Pancreas (tissue), 10 donors: Measurements from ENCODE around the gene MYOG. TPM values are rescaled to one million over a fixed set of nuclear protein-coding genes. Genes with fewer than 3 reads are reported as not detected.

Experiments used
- ATAC-seq, 4 donors: fragments of 200-7000 bp; cut with Tn5 transposase; one replicate each; pipeline versions ENCODE4 v1.8.0 to v1.9.1; 2020; ENCODE audit warnings: mild to moderate bottlenecking in 4 of 4, moderate library complexity in 4 of 4
- DNase-seq, 6 donors: peaks; one replicate each; pipeline ENCODE4 v3.0.0-alpha.2; 2020
- FAIRE-seq: peaks from 2 replicates; lab custom pipeline; 2012; peaks lifted over from hg19 to GRCh38; lab: Jason Lieb, UNC
- H3K27ac ChIP-seq, 4 donors: fragments of 200-600 bp; sonication (generic); 1 replicate in 3 of 4; 2 replicates in 1 of 4; pipeline versions ENCODE4 v1.5.0 to v1.8.0; 2020
- H3K27me3 ChIP-seq, 4 donors: fragments of 200-600 bp; one replicate each; pipeline ENCODE4 v1.8.0; 2021
- H3K36me3 ChIP-seq, 3 donors: fragments of 200-600 bp; sonication (generic) in 1 of 3; one replicate each; pipeline versions ENCODE4 v1.5.0 to v1.8.0; 2020 to 2021
- H3K4me1 ChIP-seq, 3 donors: fragments of 200-600 bp; one replicate each; pipeline ENCODE4 v1.8.0; 2021
- H3K4me3 ChIP-seq, 4 donors: fragments of 200-600 bp; sonication (generic) in 2 of 4; one replicate each; pipeline versions ENCODE4 v1.5.0 to v1.8.0; 2020 to 2021
- H3K9me3 ChIP-seq, 4 donors: fragments of 200-600 bp; one replicate each; pipeline ENCODE4 v1.8.0; 2021
- CTCF ChIP-seq, 4 donors: fragments of 200-600 bp; sonication (generic) in 3 of 4; IDR thresholded peaks; one replicate each; pipeline versions ENCODE4 v1.5.0 to v1.8.0; 2021; ENCODE audit warnings: antibody characterized with exemption in 4 of 4
- whole genome bisulfite sequencing, 2 donors: extraction: QIAGEN DNeasy Blood & Tissue Kit; methylation state at CpG; one replicate each; pipeline ENCODE4 v1.1.7; 2013; 5-methylcytosine and 5-hydroxymethylcytosine counted together
- intact Hi-C, 3 donors: fragments of 100-400 bp; cut with DNase I; formaldehyde crosslinking; loops; one replicate each; pipeline versions ENCODE4 v1.11.1 to v1.14.2; 2022
- polyA plus RNA-seq, 2 donors: library from polyadenylated mRNA; stranded (reverse); fragments of 200-250 nt; gene quantifications; one replicate each; pipeline ENCODE4 v1.2.3, GENCODE V29; 2013
- total RNA-seq, 6 donors: library from RNA; stranded (reverse); fragmentation: NEBNext Ultra II Directional in 4 of 6; extraction: Animal tissue kit (Norgen Biotek cat#: 25700) in 4 of 6; gene quantifications; one replicate each; pipeline versions ENCODE4 v1.2.1 to v1.2.4, GENCODE V29; 2021 to 2023
- donor health status: healthy with polysubstance abuse.
- donor health status: DM: no; HTN: no; CAD: no; lungs with moderate emphysema.
- donor health status: DM: no; HTN: no; CAD: no.
- donor health status: control.
- donor health status: control.
- donor health status: Bipolar disorder and iron deficiency.
- donor health status: DM: yes; HTN: yes; CAD: no.
- donor health status: DM: no; HTN: no; CAD: no.
- donor health status: DM: no; HTN: no; CAD: no.
- donor health status: DM: yes; HTN: yes; CAD: no.

MYOG gene
- total and polyA plus RNA-seq, 8 donors = 0.07 TPM; not detected in 7

GRCh38 chr1:203122159-203122558 lies 36.3 kb upstream of the MYOG start:
- TF ChIP-seq CTCF (IDR thresholded peaks at IDR 0.05) = no peak
- intact Hi-C loops = loop anchor here in 2 of 3 donors (5.0 kb wide), 2 partner anchors 50 to 95 kb away; no protein-coding TSS in a partner anchor
- no peak for DNase-seq
- no peaks in the 10 kb centered on the region for H3K9me3 ChIP-seq
- no peak overlapping the region for H3K4me3 ChIP-seq
- FAIRE-seq = no peak
- H3K4me1 ChIP-seq = peaks cover 0 to 5% (median 3%) of the 10 kb centered on the region in 3 donors
- no peak for ATAC-seq
- 83 to 88% methylated on average over 2 of the region's 2 CpGs for WGBS, 2 donors
- no peaks in the 10 kb centered on the region for H3K36me3 ChIP-seq
- no peak overlapping the region for H3K27ac ChIP-seq
- peaks cover 0 to 6% (median 0%) of the 10 kb centered on the region in 4 donors for H3K27me3 ChIP-seq

GRCh38 chr1:203121186-203122015 lies 35.6 kb upstream of the MYOG start:
- 55 to 76% methylated on average over 11 of the region's 11 CpGs for WGBS, 2 donors
- DNase-seq = no peak
- Histone ChIP-seq H3K9me3 (no peaks in the 10 kb centered on the region), H3K36me3 (no peaks in the 10 kb centered on the region), H3K27ac (no peak overlapping the region), H3K27me3 (peaks cover 0 to 6% (median 0%) of the 10 kb centered on the region in 4 donors), H3K4me1 (peaks cover 0 to 3% (median 0%) of the 10 kb centered on the region in 3 donors), H3K4me3 (no peak overlapping the region)
- ATAC-seq = no peak
- intact Hi-C loops = loop anchor here in 2 of 3 donors (5.0 kb wide), 2 partner anchors 51 to 96 kb away; no protein-coding TSS in a partner anchor
- no peak for FAIRE-seq
- TF ChIP-seq CTCF (IDR thresholded peaks at IDR 0.05) = no peak

- intact Hi-C loops = loop anchor here in 2 of 3 donors (5.0 kb wide), 2 partner anchors 52 to 97 kb away; no protein-coding TSS in a partner anchor
- TF ChIP-seq CTCF (IDR thresholded peaks at IDR 0.05) = no peak
- Histone ChIP-seq H3K36me3 (no peaks in the 10 kb centered on the region), H3K27me3 (peaks cover 0 to 6% (median 0%) of the 10 kb centered on the region in 4 donors), H3K4me1 (peaks cover 0 to 3% (median 0%) of the 10 kb centered on the region in 3 donors), H3K4me3 (no peak overlapping the region), H3K27ac (no peak overlapping the region), H3K9me3 (no peaks in the 10 kb centered on the region)
- no peak for ATAC-seq
- FAIRE-seq = no peak
- WGBS, 2 donors = 67 to 78% methylated on average over 7 of the region's 7 CpGs
- no peak for DNase-seq
These were observed 34.7 kb upstream of the MYOG start for GRCh38 chr1:203120325-203121153.

- intact Hi-C loops = loop anchor here in 1 of 3 donors (5.0 kb wide), 1 partner anchor 99 kb away; no protein-coding TSS in a partner anchor
- peaks cover 0 to 6% (median 0%) of the 10 kb centered on the region in 4 donors for H3K27me3 ChIP-seq
These were observed 32.1 kb upstream of the MYOG start for GRCh38 chr1:203117611-203118575.

More at GRCh38 chr1:203117611-203118575, 32.1 kb upstream of the MYOG start:
- Histone ChIP-seq H3K9me3 (no peaks in the 10 kb centered on the region), H3K36me3 (no peaks in the 10 kb centered on the region), H3K4me3 (no peak overlapping the region), H3K27ac (no peak overlapping the region), H3K4me1 (no peaks in the 10 kb centered on the region)
- WGBS, 2 donors = 15 to 20% methylated on average over 34 to 35 of the region's 35 CpGs
- TF ChIP-seq CTCF (IDR thresholded peaks at IDR 0.05) = peak; percentile 58 to 86 (median 75)
- FAIRE-seq = no peak
- ATAC-seq = peak; percentile 92 to 99 (median 98)
- DNase-seq = peak; percentile 54 to 93 (median 80)
